ENCODE measurements around the gene TTYH3. TPM values are rescaled to one million over a fixed set of nuclear protein-coding genes. Genes with fewer than 3 reads are reported as not detected.

Gene TTYH3
- total and polyA plus RNA-seq, 2 of the 8 experiments (the other 6 are each of a cell fraction or from before 2014, with no cell fraction given): 66.2 to 169 TPM

DNA sequence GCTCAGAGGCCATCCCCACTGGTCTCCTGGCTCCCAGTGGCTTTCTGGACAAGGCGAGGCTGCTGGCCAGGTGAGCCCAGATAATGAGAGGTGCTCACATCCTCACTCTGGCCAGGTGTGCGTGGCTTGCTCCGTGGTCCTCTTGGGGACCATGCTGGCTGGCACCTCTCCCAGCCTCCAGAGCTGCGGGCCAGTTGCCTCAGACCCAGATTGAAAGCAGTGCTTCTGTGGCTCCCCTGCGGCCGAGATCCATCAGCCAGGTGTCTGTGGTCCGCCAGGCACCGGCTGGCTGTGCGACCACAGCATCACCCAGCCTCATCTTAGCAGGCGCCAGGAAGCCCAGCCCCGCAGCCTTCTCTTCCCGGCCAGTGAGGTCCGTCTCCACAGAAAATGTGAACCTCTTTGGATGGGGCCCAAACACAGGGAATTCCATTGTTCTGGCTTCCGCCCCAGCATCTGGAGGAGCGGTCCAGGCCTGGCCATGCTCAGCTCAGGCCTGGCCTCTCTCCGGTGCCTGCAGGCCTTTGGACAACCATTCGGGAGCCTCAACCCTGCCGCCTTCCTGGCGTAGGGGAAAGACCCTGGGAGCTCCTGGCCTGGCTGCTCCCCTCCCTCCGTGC, 5.2 kb upstream of the TTYH3 start (continued):
- no peak for TF ChIP-seq CTCF (IDR thresholded peaks at IDR 0.05; ENCODE audit: control extremely low read depth in 1 of 3, insufficient read depth in 1 of 3, low read depth in 1 of 3, low read length in 3 of 3)
- TF ChIP-seq RAD21 (IDR thresholded peaks at IDR 0.05 in 1 of 2, conservative IDR thresholded peaks at IDR 0.05 in 1 of 2; ENCODE audit: low read depth in 2 of 2, low read length in 2 of 2): no peak
- TF ChIP-seq SP4 (IDR thresholded peaks at IDR 0.05; ENCODE audit: low read length): no peak
- no peak for TF ChIP-seq JUN (IDR thresholded peaks at IDR 0.05; ENCODE audit: low read depth, low read length)
- no peak for TF ChIP-seq ATF2 (IDR thresholded peaks at IDR 0.05; ENCODE audit: low read length)
- no peak for TF ChIP-seq RXRA (IDR thresholded peaks at IDR 0.05; ENCODE audit: insufficient read depth, low read depth, low read length)

Measured in H1 (cell line).